ENCODE measurements around the gene MYO1E. TPM values are rescaled to one million over a fixed set of nuclear protein-coding genes. Genes with fewer than 3 reads are reported as not detected.
A peak's percentile ranks its signal among the peaks of the same experiment; 100 is the strongest.

Gene MYO1E
- total RNA-seq (100 to 1,000 TPM in 1 of 2 donors, 10 to 100 TPM in 1; 75.7 to 101 TPM), polyA plus RNA-seq (ENCODE audit: insufficient read length in 6 of 6) (10 to 100 TPM; 31.4 to 42.3 (median 38.7) TPM)
- long read RNA-seq, donor 1, full-length matches to known transcripts, result 3 of 29 reads
- long read RNA-seq, donor 1, partial matches to known transcripts, result 26 of 29 reads
- long read RNA-seq, donor 1, other reads (novel, unspliced or antisense), result 0 of 29 reads
- long read RNA-seq, donor 2, full-length matches to known transcripts, result 2 of 2 reads
- long read RNA-seq, donor 2, partial matches to known transcripts, result 0 of 2 reads
- long read RNA-seq, donor 2, other reads (novel, unspliced or antisense), result 0 of 2 reads
- long read RNA-seq, donor 3, partial matches to known transcripts, result 8 of 8 reads
- long read RNA-seq, donor 3, other reads (novel, unspliced or antisense), result 0 of 8 reads
- long read RNA-seq, donor 4, partial matches to known transcripts, result 4 of 4 reads
- long read RNA-seq, donor 4, other reads (novel, unspliced or antisense), result 0 of 4 reads
- long read RNA-seq, donor 5, result 0 reads
- long read RNA-seq, donor 6, full-length matches to known transcripts, result 1 of 1 reads
- long read RNA-seq, donor 6, partial matches to known transcripts, result 0 of 1 reads
- long read RNA-seq, donor 6, other reads (novel, unspliced or antisense), result 0 of 1 reads
- long read RNA-seq, donor 7, result 0 reads
- long read RNA-seq, donor 8, full-length matches to known transcripts, result 1 of 1 reads
- long read RNA-seq, donor 8, partial matches to known transcripts, result 0 of 1 reads
- long read RNA-seq, donor 8, other reads (novel, unspliced or antisense), result 0 of 1 reads
- long read RNA-seq, donor 9, result 0 reads
- long read RNA-seq, donor 10, partial matches to known transcripts, result 5 of 7 reads
- long read RNA-seq, donor 10, other reads (novel, unspliced or antisense), result 2 of 7 reads
- long read RNA-seq, donor 11, result 0 reads
- long read RNA-seq, donor 12, partial matches to known transcripts, result 5 of 5 reads
- long read RNA-seq, donor 12, other reads (novel, unspliced or antisense), result 0 of 5 reads

GRCh38 chr15:59372352-59373211 is at the start of gene MYO1E:
MYO1E (minus strand) TSS chr15:59372871; CDS start chr15:59372500, 371 bp downstream.
- H3K27ac ChIP-seq, result peak within 1 kb of the TSS; percentile 80 to 95
- peaks cover 0 to 16% of the 10 kb centered on the region in 2 donors for H3K4me1 ChIP-seq
- peak; percentile 89 to 97 (median 94) for DNase-seq
- H3K4me3 ChIP-seq, result peak within 1 kb of the TSS; percentile 84 to 94
- no peak for TF ChIP-seq CTCF (IDR thresholded peaks at IDR 0.05)
- intact Hi-C loops (cut with DNase I), result no loop called here
- peaks cover 0 to 29% of the 10 kb centered on the region in 2 donors for H3K27me3 ChIP-seq
- ATAC-seq, result peak; percentile 96
- no peaks in the 10 kb centered on the region for H3K36me3 ChIP-seq
- H3K9me3 ChIP-seq, result no peaks in the 10 kb centered on the region

GRCh38 chr15:59420986-59421618 is 48.4 kb upstream of the MYO1E start:
- Histone ChIP-seq H3K36me3 (no peaks in the 10 kb centered on the region), H3K27me3 (peaks cover 0 to 4% of the 10 kb centered on the region in 2 donors), H3K4me1 (peaks cover 0 to 4% of the 10 kb centered on the region in 2 donors), H3K4me3 (no peak overlapping the region), H3K9me3 (no peaks in the 10 kb centered on the region), H3K27ac (no peak overlapping the region)
- intact Hi-C loops (cut with DNase I), result no loop called here
- no peak for TF ChIP-seq CTCF (IDR thresholded peaks at IDR 0.05)
- peak; percentile 45 for ATAC-seq
- DNase-seq, result no peak

DNA sequence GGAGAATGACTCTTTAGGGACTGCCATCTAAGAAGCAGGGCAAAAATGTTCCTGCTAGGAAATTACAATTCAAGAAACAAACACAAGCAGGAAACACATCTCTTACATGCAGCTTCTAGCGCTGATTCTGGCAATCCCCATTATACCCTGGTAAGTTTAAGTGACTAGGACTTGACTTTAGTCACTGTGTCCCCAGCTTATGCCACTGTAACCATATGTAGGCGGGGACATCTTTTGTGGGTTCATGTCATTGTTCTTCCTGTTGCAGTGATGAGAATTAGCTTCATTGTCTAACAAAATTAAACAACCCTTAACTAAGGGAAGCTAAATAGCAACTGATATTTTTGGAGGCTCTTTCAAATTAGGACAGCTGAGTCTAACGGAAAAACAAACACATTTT is 47.4 kb upstream of the MYO1E start:
- TF ChIP-seq CTCF (IDR thresholded peaks at IDR 0.05), result no peak
- ATAC-seq, result no peak

GRCh38 chr15:59419170-59419569 is 46.5 kb upstream of the MYO1E start:
- intact Hi-C loops (cut with DNase I), result no loop called here
- H3K4me1 ChIP-seq, result peaks cover 0 to 4% of the 10 kb centered on the region in 2 donors
- no peak overlapping the region for H3K4me3 ChIP-seq
- H3K9me3 ChIP-seq, result no peaks in the 10 kb centered on the region
- no peak for DNase-seq
- peaks cover 0 to 4% of the 10 kb centered on the region in 2 donors for H3K27me3 ChIP-seq
- H3K36me3 ChIP-seq, result no peaks in the 10 kb centered on the region
- H3K27ac ChIP-seq, result no peak overlapping the region
- no peak for TF ChIP-seq CTCF (IDR thresholded peaks at IDR 0.05)
- ATAC-seq, result no peak

More for the DNA sequence above, 47.4 kb upstream of the MYO1E start:
- H3K27me3 ChIP-seq, result peaks cover 0 to 4% of the 10 kb centered on the region in 2 donors
- no peaks in the 10 kb centered on the region for H3K36me3 ChIP-seq
- no peaks in the 10 kb centered on the region for H3K9me3 ChIP-seq
- intact Hi-C loops (cut with DNase I), result no loop called here
- H3K27ac ChIP-seq, result no peak overlapping the region
- peaks cover 0 to 4% of the 10 kb centered on the region in 2 donors for H3K4me1 ChIP-seq
- no peak for DNase-seq
- no peak overlapping the region for H3K4me3 ChIP-seq

Measured in left lung (tissue), 14 donors.